C4-2B (cell line): Measurements from ENCODE around the gene PEMT.
A peak's percentile ranks its signal among the peaks of the same experiment; 100 is the strongest.

Experiments used
- H3K27ac ChIP-seq: fragments of 450-650 bp; 2 replicates; pipeline ENCODE4 v1.5.1; 2017
- CTCF ChIP-seq: fragments of 450-650 bp; conservative IDR thresholded peaks from 2 replicates; pipeline ENCODE4 v1.5.1; 2017; ENCODE audit warnings: mild to moderate bottlenecking
- ZFX ChIP-seq: fragments of 450-650 bp; IDR thresholded peaks from 2 replicates; pipeline ENCODE4 v1.6.1; 2017

Gene PEMT

GRCh38 chr17:17484451-17484899 lies 107.0 kb downstream of the PEMT start:
- H3K27ac ChIP-seq: 0 out of 2 replicates have a peak overlapping the region, but pooled peaks have one; percentile 6
- no peak for TF ChIP-seq CTCF
- TF ChIP-seq ZFX: no peak

GRCh38 chr17:17481860-17482259 lies 109.6 kb downstream of the PEMT start:
- no peak overlapping the region for H3K27ac ChIP-seq
- no peak for TF ChIP-seq ZFX

- TF ChIP-seq CTCF (no peak), ZFX (no peak)
- H3K27ac ChIP-seq: no peak overlapping the region
Measured at GRCh38 chr17:17480593-17481148, 110.8 kb downstream of the PEMT start.

- TF ChIP-seq ZFX (no peak), CTCF (no peak)
- H3K27ac ChIP-seq: no peak overlapping the region
Measured at GRCh38 chr17:17479209-17479608, 112.3 kb downstream of the PEMT start.

GRCh38 chr17:17476865-17477467 lies 114.5 kb downstream of the PEMT start, which contains the start of gene MED9:
MED9 (plus strand) TSS chr17:17477000; CDS start chr17:17477042, 42 bp downstream.
- peak within 1 kb of the TSS; percentile 92 for H3K27ac ChIP-seq
- no peak for TF ChIP-seq CTCF
- TF ChIP-seq ZFX: peak; percentile 89

- H3K27ac ChIP-seq: no peak overlapping the region
- TF ChIP-seq ZFX: no peak
- no peak for TF ChIP-seq CTCF
Measured at GRCh38 chr17:17474341-17474740, 117.2 kb downstream of the PEMT start.

- no peak overlapping the region for H3K27ac ChIP-seq
- TF ChIP-seq ZFX (no peak), CTCF (no peak)
Measured at GRCh38 chr17:17472333-17472920, 119.1 kb downstream of the PEMT start.
